GM10266 (cell line): ENCODE data around the gene GRM5.
A peak's percentile ranks its signal among the peaks of the same experiment; 100 is the strongest.

ENCODE experiments used
- DNase-seq: peaks from one replicate; pipeline ENCODE4 v3.0.0; 2012; ENCODE audit errors: extremely low spot score
- TF ChIP-seq, protein P1 (sequence below): IDR thresholded peaks from 2 replicates; pipeline ENCODE4 v1.5.1; 2012; ENCODE audit warnings: mild to moderate bottlenecking, low read depth; ENCODE audit not compliant: control insufficient read depth, insufficient read depth; ENCODE audit errors: missing control alignments

Gene GRM5

DNA sequence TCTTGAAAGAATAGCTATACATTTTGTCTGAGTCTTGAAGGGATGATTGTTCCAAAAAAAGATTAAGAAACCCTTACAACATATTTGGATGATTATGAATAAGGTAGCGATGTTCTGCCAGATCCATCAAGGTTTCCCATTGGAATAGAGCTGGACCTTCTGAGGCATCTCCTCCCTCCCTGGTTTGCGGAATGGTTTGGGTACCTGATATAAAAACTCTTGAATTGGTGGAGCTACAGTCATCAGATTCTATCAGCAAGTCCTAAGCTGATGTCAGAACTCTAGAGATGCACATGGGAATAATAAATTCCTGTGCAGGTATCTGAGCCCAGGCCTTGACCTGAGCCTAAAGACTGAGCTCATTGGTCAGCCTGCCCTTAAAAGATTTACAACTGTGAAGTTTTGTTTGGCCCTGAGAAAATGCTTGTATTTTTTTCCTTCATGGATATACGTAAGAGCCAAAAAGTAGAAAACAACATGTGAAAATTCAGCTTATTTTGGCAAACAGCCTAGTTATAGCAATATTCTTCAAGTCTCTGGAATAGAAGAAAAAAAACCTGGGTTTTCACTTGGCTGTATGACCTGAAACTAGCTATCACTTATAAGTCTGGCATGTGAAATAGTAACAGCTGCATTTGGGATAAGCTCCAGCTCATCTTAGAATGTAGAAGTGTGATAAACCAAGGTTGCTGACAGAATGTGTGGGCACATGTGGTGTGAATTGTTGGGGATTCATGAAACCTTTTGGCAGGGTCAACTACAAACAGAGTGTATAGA, 462.5 kb downstream of the GRM5 start:
- DNase-seq = no peak
- TF ChIP-seq, protein P1, sequence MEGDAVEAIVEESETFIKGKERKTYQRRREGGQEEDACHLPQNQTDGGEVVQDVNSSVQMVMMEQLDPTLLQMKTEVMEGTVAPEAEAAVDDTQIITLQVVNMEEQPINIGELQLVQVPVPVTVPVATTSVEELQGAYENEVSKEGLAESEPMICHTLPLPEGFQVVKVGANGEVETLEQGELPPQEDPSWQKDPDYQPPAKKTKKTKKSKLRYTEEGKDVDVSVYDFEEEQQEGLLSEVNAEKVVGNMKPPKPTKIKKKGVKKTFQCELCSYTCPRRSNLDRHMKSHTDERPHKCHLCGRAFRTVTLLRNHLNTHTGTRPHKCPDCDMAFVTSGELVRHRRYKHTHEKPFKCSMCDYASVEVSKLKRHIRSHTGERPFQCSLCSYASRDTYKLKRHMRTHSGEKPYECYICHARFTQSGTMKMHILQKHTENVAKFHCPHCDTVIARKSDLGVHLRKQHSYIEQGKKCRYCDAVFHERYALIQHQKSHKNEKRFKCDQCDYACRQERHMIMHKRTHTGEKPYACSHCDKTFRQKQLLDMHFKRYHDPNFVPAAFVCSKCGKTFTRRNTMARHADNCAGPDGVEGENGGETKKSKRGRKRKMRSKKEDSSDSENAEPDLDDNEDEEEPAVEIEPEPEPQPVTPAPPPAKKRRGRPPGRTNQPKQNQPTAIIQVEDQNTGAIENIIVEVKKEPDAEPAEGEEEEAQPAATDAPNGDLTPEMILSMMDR = no peak

DNA sequence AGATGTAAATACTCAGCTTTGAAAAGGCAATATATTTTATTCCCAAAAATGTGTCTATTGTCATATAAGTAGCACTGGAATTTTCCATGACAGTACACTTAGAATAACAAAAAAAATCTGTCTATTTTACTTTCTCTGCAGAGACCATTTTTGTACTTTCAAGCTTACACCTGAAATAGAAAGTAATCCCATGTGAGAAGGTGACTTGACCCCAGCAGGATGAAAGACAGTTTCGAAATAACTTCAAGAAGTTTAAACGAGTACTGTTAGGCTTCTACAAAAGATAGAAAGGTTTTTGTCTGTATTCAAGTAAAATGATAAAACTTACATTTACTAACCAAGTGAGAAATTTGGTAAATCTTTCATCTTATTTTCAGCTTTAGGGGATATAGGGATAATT, 468.4 kb downstream of the GRM5 start:
- TF ChIP-seq, protein P1 = no peak
- DNase-seq = peak; percentile 5

DNA sequence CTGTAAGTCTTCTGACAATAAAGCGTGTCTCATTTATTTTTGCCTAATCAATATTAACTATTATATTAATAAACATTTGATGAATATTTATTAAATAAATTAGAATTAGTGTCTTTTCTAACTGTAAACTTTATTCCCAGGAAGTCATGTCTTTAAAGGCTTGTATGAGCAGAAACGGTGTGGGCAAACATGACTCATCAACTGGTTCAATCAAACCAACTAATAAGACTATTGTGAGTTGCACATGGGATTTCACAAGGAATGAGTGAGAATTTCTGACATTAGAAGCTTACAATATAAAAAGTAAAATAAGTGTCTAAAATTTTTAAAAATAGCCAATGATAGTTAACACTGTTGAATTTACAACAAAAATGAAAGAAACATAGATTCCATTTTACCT, 469.0 kb downstream of the GRM5 start:
- DNase-seq = no peak
- TF ChIP-seq, protein P1 = no peak

DNA sequence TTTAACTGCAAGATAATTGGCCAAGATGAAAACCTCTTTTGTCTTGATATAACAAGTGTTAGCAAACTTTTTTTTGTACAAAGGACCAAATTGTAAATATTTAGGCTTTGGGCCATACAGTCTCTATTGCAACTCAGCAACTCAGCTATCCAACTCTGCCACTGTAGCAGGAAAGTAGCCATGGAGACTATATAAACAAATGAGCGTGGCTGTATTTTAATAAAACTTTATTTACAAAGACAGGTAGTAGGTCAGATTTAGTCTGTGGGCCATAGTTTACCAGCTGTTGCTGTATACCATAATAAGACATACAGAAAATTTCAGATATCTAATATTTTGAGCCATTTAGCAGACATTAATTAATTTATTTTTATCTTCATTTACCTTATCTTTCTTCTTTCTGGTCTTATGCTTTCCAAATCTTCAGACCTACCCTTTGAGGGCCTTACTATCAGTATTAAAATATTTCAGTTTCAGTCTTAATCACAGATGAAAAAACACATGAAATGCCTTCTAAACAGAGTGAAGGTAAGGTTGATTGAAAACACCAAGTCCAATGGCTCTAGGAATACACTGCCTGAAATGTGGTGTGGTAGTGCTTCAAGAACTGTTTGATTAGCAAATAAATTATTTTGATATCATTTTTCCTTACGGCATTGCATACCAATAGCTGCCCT, 471.4 kb downstream of the GRM5 start:
- TF ChIP-seq, protein P1 = no peak
- no peak for DNase-seq

DNA sequence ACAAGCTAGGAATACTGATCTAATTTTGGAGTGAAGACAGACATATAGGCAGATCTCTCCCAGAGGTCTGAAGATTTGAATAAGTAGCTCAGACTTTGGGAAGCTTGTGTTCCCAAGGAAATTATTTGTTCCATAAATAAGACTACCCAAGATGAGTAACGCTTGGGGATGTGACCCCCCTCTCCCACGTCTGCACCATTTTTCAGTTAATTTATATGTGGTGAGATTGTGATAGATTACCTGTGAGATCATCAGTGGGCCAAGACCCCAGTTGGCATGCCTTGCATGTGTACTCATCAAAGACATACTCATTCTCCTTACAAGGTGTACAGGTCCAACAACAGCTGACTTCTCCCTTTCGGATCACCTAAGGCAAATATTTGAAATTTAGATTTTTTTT, 475.4 kb downstream of the GRM5 start:
- DNase-seq = no peak
- TF ChIP-seq, protein P1 = no peak

DNA sequence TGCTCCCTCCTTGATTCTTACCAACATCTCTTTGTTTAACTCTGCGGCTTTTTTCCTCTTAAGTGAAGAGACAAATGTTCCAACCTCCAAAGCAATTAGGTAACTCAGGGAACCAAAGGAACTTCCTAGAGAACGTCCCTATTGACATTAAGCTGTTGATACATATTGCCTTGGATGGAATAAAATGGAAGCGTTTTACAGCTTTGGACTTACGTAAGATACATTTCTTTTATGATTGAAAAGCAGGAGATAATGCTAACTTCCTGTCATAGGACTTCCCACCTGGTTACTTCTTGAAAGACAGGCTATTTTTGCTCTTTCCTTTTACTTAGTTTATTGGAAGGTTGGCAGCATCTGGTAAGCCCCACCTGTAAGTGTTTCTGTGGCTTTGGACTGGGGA, 482.5 kb downstream of the GRM5 start:
- TF ChIP-seq, protein P1 = no peak
- no peak for DNase-seq

DNA sequence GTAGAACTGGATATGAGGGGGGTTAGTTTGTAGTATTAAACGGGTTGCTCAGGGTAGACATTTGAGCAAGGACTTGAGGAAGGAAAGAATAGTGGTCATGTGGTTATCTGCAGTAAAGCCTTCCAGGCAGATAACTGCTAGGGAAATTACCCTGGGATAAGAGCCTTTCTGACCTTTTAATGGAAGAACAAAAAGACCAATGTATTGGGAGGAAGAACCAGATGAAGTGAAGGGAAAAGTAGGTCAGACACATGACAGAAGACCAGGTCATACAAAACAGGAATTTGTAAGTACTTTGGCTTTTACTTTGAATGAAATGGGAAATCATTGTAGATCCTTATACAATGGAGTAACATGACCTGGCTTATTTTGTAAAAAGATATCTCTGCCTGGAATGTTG, 486.3 kb downstream of the GRM5 start:
- TF ChIP-seq, protein P1 = no peak

More for the DNA sequence above, 486.3 kb downstream of the GRM5 start:
- DNase-seq = no peak
